HG02759 (cell line): Measurements from ENCODE around the gene FARS2.

Experiments used
- ATAC-seq: cut with Tn5 transposase; IDR thresholded peaks from one replicate; pipeline ENCODE4 v1.9.1; 2021; ENCODE audit warnings: mild to moderate bottlenecking, moderate library complexity; ENCODE audit not compliant: unreplicated experiment

The FARS2 gene

GRCh38 chr6:5412663-5413062 is 151.3 kb downstream of the FARS2 start:
- ATAC-seq, result no peak

- ATAC-seq, result no peak
These were observed 154.9 kb downstream of the FARS2 start for GRCh38 chr6:5416250-5416649.

GRCh38 chr6:5422321-5422915 is 161.1 kb downstream of the FARS2 start:
- ATAC-seq, result no peak

GRCh38 chr6:5423251-5423650 is 161.9 kb downstream of the FARS2 start:
- ATAC-seq, result no peak

- no peak for ATAC-seq
These were observed 163.4 kb downstream of the FARS2 start for GRCh38 chr6:5424726-5425125.

GRCh38 chr6:5425267-5425666 is 164.0 kb downstream of the FARS2 start:
- no peak for ATAC-seq

GRCh38 chr6:5425797-5426196 is 164.5 kb downstream of the FARS2 start:
- ATAC-seq, result no peak

- ATAC-seq, result no peak
These were observed 166.3 kb downstream of the FARS2 start for GRCh38 chr6:5427586-5427985.

GRCh38 chr6:5433324-5433723 is 172.0 kb downstream of the FARS2 start:
- ATAC-seq, result no peak

- no peak for ATAC-seq
These were observed 174.1 kb downstream of the FARS2 start for GRCh38 chr6:5435449-5435848.

- no peak for ATAC-seq
These were observed 177.7 kb downstream of the FARS2 start for GRCh38 chr6:5438922-5439584.

- no peak for ATAC-seq
These were observed 178.4 kb downstream of the FARS2 start for GRCh38 chr6:5439749-5440148.

- no peak for ATAC-seq
These were observed 181.0 kb downstream of the FARS2 start for GRCh38 chr6:5442319-5442718.

GRCh38 chr6:5442916-5443315 is 181.6 kb downstream of the FARS2 start:
- no peak for ATAC-seq

- ATAC-seq, result no peak
These were observed 182.2 kb downstream of the FARS2 start for GRCh38 chr6:5443491-5443890.

- ATAC-seq, result no peak
These were observed 185.2 kb downstream of the FARS2 start for GRCh38 chr6:5446362-5447075.

- no peak for ATAC-seq
These were observed 186.6 kb downstream of the FARS2 start for GRCh38 chr6:5447921-5448320.

- ATAC-seq, result no peak
These were observed 188.8 kb downstream of the FARS2 start for GRCh38 chr6:5450073-5450472.

GRCh38 chr6:5453546-5453945 is 192.2 kb downstream of the FARS2 start:
- no peak for ATAC-seq

GRCh38 chr6:5455142-5455541 is 193.8 kb downstream of the FARS2 start:
- ATAC-seq, result no peak

- no peak for ATAC-seq
These were observed 195.7 kb downstream of the FARS2 start for GRCh38 chr6:5457041-5457440.

GRCh38 chr6:5457983-5458683 is 196.8 kb downstream of the FARS2 start:
- ATAC-seq, result no peak
